PC-3 (cell line): ENCODE data around the gene ARHGAP4.
A peak's percentile ranks its signal among the peaks of the same experiment; 100 is the strongest.

Source experiments
- CTCF ChIP-seq: fragments of 300-600 bp; sonication (generic); conservative IDR thresholded peaks from 2 replicates; pipeline ENCODE4 v1.5.1; 2017; ENCODE audit warnings: antibody characterized with exemption, low read depth, mild to moderate bottlenecking, low read length
- EZH2 ChIP-seq: fragments of 300-600 bp; sonication (generic); IDR thresholded peaks from one replicate; pipeline ENCODE4 v1.6.1; 2017; ENCODE audit warnings: antibody characterized with exemption, mild to moderate bottlenecking, low read length; ENCODE audit not compliant: unreplicated experiment
- EZH2phosphoT487 ChIP-seq: fragments of 300-600 bp; sonication (generic); IDR thresholded peaks from 2 replicates; pipeline ENCODE4 v1.6.1; 2018; ENCODE audit warnings: mild to moderate bottlenecking, antibody characterized with exemption, low read length, borderline replicate concordance

DNA sequence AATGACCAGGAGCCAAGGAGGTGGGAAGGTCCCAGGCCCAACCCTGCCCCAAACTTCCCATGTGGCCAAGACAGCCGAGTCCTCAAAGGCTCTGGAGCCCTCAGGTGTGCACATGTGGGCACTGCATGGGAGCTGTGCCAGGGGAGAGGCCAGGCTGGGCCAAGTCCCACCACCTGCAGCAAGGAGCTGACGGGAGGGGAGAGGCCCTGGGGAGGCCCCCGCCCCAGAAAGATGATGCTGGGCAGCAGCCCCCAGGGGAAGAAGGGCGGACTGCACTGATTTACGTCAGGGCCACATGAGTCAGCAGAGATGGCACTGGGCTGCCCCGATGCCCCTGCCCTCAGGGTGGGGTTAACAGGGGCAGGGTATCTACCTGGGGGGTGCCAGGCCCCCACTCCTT is 41.5 kb downstream of the ARHGAP4 start:
- no peak for TF ChIP-seq EZH2
- TF ChIP-seq CTCF, result peak; percentile 52
- TF ChIP-seq EZH2phosphoT487, result no peak
